ENCODE measurements around the gene SPATS2L. TPM values are rescaled to one million over a fixed set of nuclear protein-coding genes. Genes with fewer than 3 reads are reported as not detected.

Gene SPATS2L
- total RNA-seq, 1 donor from 2014 or later: 97.8 TPM

DNA sequence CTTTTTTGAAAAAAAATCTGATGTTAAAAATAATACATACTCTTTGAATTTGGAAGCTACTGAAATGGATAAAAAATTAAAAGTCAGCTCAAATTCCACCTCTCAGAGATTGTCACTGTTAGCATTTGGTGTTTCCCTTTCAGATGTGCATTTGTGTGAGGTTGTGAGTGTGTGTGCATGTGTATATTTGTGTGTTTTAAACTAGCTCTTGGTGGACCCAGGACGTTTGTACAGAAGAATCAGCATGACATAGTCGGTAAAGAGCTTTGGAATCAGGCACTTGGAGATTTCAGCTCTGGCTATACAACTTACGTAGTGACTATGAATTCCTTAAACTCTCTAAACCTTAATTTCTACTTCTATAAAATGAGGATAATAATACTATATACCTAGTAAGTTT lies 14.5 kb downstream of the SPATS2L start:
- Mint-ChIP-seq H3K27ac (no peak overlapping the region), H3K36me3 (peaks cover 4% of the 10 kb centered on the region), H3K4me3 (no peak overlapping the region), H3K27me3 (no peaks in the 10 kb centered on the region), H3K9me3 (peaks cover 5% of the 10 kb centered on the region), H3K4me1 (ENCODE audit: unreplicated experiment) (peaks cover 53% of the 10 kb centered on the region)
- TF ChIP-seq, protein P1, sequence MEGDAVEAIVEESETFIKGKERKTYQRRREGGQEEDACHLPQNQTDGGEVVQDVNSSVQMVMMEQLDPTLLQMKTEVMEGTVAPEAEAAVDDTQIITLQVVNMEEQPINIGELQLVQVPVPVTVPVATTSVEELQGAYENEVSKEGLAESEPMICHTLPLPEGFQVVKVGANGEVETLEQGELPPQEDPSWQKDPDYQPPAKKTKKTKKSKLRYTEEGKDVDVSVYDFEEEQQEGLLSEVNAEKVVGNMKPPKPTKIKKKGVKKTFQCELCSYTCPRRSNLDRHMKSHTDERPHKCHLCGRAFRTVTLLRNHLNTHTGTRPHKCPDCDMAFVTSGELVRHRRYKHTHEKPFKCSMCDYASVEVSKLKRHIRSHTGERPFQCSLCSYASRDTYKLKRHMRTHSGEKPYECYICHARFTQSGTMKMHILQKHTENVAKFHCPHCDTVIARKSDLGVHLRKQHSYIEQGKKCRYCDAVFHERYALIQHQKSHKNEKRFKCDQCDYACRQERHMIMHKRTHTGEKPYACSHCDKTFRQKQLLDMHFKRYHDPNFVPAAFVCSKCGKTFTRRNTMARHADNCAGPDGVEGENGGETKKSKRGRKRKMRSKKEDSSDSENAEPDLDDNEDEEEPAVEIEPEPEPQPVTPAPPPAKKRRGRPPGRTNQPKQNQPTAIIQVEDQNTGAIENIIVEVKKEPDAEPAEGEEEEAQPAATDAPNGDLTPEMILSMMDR (conservative IDR thresholded peaks at IDR 0.05): no peak
- DNase-seq (ENCODE audit: extremely low spot score, unreplicated experiment): no peak

DNA sequence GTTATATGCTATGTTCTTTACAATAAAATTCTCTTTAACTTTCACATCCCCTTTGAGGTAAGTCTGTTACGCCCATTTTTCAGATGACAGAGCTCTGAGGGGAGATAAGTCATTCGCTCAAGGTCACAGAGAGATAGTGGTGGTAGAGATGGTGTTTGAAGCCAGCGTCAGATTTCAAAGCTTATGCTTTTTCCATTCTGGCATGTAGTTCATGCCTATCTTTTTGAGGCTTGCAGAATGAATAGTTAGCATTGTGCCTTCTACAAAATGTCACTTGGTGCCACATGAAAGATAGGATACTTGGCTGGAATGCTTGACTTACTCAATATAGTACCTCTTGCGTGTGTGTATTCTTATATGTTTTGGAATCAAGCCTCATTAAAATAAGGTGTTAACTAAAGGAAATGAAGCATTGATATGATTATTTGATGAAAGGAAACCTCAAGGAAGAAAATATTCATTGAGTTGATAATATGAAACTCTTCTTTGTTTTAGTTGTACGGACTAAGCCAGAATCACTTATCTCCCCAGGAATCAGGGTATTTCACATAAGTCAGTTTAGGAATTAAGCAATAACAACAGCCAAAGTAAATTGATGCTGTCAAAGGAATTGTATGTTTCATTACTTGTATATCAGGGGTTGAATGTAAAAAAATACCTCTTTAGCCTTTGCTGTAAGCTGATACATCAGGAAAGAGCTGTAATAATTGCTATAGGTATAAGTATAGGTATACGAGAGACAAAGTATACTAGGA lies 15.5 kb downstream of the SPATS2L start:
- peak overlapping the region; percentile 11 for H3K4me3 Mint-ChIP-seq
- H3K27me3 Mint-ChIP-seq: no peaks in the 10 kb centered on the region
- peaks cover 4% of the 10 kb centered on the region for H3K36me3 Mint-ChIP-seq
- no peak for DNase-seq (ENCODE audit: extremely low spot score, unreplicated experiment)
- H3K27ac Mint-ChIP-seq: no peak overlapping the region
- TF ChIP-seq, protein P1 (conservative IDR thresholded peaks at IDR 0.05): no peak
- H3K9me3 Mint-ChIP-seq: peaks cover 5% of the 10 kb centered on the region
- H3K4me1 Mint-ChIP-seq (ENCODE audit: unreplicated experiment): peaks cover 43% of the 10 kb centered on the region

DNA sequence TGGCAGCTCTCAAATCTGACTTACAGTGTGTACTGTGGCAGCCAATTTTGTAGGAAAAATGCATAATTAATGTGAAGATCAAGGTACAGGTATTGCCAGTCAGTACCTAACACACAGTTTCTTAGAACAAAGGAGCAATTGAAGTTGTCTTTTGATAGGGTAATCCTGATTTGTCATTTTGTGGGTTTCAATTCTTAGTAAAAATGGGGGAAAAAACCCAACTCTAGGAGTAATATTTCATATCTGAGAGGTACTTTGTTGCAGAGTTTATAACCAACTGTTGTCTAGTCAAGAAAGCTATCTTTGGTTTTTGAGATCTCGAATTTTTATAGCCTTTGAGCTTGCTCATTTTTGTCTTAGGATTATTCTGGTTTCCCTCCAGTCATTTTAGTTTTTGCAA lies 16.1 kb downstream of the SPATS2L start:
- Mint-ChIP-seq H3K27me3 (no peaks in the 10 kb centered on the region), H3K4me3 (no peak overlapping the region), H3K27ac (no peak overlapping the region), H3K9me3 (peaks cover 5% of the 10 kb centered on the region), H3K4me1 (ENCODE audit: unreplicated experiment) (peaks cover 37% of the 10 kb centered on the region), H3K36me3 (peaks cover 4% of the 10 kb centered on the region)
- TF ChIP-seq, protein P1 (conservative IDR thresholded peaks at IDR 0.05): no peak
- DNase-seq (ENCODE audit: extremely low spot score, unreplicated experiment): no peak

DNA sequence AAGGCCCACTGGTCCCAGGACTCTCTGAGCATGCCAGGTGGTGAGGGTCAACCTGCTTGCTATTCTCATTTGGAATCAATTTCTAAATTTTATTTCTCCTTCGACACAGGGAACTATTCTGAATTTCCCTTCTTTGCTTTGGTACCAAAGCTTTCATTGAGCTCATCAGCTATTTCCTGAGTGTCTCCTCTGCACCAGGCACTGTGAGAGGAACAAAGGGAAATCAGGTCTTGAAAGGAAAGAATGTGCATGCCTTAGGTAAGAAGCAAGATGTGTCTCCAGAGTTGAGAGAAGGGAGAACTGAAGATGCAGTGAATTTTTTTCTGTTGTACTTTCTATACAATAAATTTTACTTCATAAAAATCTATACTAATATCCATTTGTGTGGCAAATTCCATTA lies 17.9 kb downstream of the SPATS2L start:
- no peak overlapping the region for H3K27ac Mint-ChIP-seq
- H3K4me1 Mint-ChIP-seq (ENCODE audit: unreplicated experiment): peaks cover 25% of the 10 kb centered on the region
- H3K9me3 Mint-ChIP-seq: peaks cover 5% of the 10 kb centered on the region
- H3K4me3 Mint-ChIP-seq: no peak overlapping the region
- DNase-seq (ENCODE audit: extremely low spot score, unreplicated experiment): no peak
- H3K27me3 Mint-ChIP-seq: no peaks in the 10 kb centered on the region
- TF ChIP-seq, protein P1 (conservative IDR thresholded peaks at IDR 0.05): no peak
- peaks cover 4% of the 10 kb centered on the region for H3K36me3 Mint-ChIP-seq

DNA sequence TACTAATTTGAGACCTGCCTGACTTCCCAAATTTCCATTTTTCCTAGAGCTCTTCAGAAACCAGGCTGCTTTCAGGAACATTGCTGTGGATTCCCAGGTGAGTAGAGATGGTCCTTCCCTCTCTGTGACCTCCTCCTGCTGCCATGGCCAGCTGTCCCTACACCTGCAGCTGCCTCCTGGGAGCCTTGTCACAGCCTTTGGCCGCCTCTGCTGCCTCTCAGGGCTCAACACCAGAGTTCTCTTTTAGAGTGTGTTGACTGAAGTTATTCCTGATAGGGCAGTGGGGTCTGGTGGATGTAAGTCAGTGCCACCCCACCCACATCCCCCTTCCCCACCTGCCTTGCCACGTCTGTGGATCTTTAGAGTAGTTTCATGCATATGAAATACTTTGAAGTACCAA lies 22.9 kb downstream of the SPATS2L start:
- H3K36me3 Mint-ChIP-seq: peaks cover 16% of the 10 kb centered on the region
- no peak overlapping the region for H3K27ac Mint-ChIP-seq
- no peaks in the 10 kb centered on the region for H3K27me3 Mint-ChIP-seq
- no peak overlapping the region for H3K4me3 Mint-ChIP-seq
- no peak for DNase-seq (ENCODE audit: extremely low spot score, unreplicated experiment)
- peaks cover 18% of the 10 kb centered on the region for H3K4me1 Mint-ChIP-seq (ENCODE audit: unreplicated experiment)
- H3K9me3 Mint-ChIP-seq: no peaks in the 10 kb centered on the region
- TF ChIP-seq, protein P1 (conservative IDR thresholded peaks at IDR 0.05): no peak
